Endothelial cell of umbilical vein (primary cell): Measurements from ENCODE around the gene CHRM4. TPM values are rescaled to one million over a fixed set of nuclear protein-coding genes. Genes with fewer than 3 reads are reported as not detected.
A peak's percentile ranks its signal among the peaks of the same experiment; 100 is the strongest.

Source experiments
- BruUV-seq: library from RNA; stranded (reverse); fragments of 400-500 nt; replicated peaks from 2 replicates; lab custom pipeline; 2021; lab: Mats Ljungman, UMichigan
- CTCF ChIA-PET: fragments of 300-600, 350-600 bp; sonication (Branson Sonifier 250); formaldehyde crosslinking; loops from one replicate; lab custom pipeline; 2021; ENCODE audit warnings: antibody characterized with exemption, inconsistent platforms; lab: Charles Lee
- POLR2A ChIA-PET: fragments of 300-600, 350-600 bp; sonication (Branson Sonifier 250); formaldehyde crosslinking; loops from one replicate; lab custom pipeline; 2021; ENCODE audit warnings: antibody characterized with exemption, inconsistent platforms; lab: Charles Lee
- DNase-seq: peaks from one replicate; pipeline ENCODE4 v3.0.0-alpha.2; 2011; ENCODE audit warnings: low read depth, low spot score
- FAIRE-seq: peaks from 2 replicates; lab custom pipeline; 2011; peaks lifted over from hg19 to GRCh38; lab: Jason Lieb, UNC
- H2AFZ ChIP-seq: 2 replicates; pipeline ENCODE4 v1.6.0; 2012; ENCODE audit warnings: low read depth, low read length, control low read depth, inconsistent platforms
- H3K27ac ChIP-seq: 2 replicates; pipeline ENCODE4 v1.5.1; 2011; ENCODE audit warnings: low read depth, mild to moderate bottlenecking, control low read depth, low read length, moderate library complexity; ENCODE audit not compliant: insufficient read depth
- H3K27me3 ChIP-seq, 2 experiments: 2 replicates each; pipeline versions ENCODE4 v1.6.0 to v1.6.1; 2011; ENCODE audit warnings: low read length in 2 of 2, mixed read lengths in 1 of 2; ENCODE audit not compliant: control insufficient read depth in 2 of 2, insufficient read depth in 2 of 2
- H3K36me3 ChIP-seq, 2 experiments: 2 replicates in 1 of 2; 3 replicates in 1 of 2; pipeline ENCODE4 v1.5.1; 2011; ENCODE audit warnings: low read length in 2 of 2, mild to moderate bottlenecking in 1 of 2, moderate library complexity in 1 of 2; ENCODE audit not compliant: control insufficient read depth in 2 of 2, insufficient read depth in 2 of 2; ENCODE audit errors: extremely low read depth in 1 of 2
- H3K4me1 ChIP-seq: 3 replicates; pipeline ENCODE4 v1.5.1; 2011; ENCODE audit warnings: mild to moderate bottlenecking, low read length; ENCODE audit not compliant: control insufficient read depth, insufficient read depth; ENCODE audit errors: extremely low read depth
- H3K4me2 ChIP-seq: 2 replicates; pipeline ENCODE4 v1.6.1; 2011; ENCODE audit warnings: low read length, control low read depth, mixed read lengths; ENCODE audit not compliant: insufficient read depth
- H3K4me3 ChIP-seq, 3 experiments: fragments of 200-600 bp in 1 of 3; sonication (generic), shearing (Covaris generic) in 1 of 3; replicated peaks in 1 of 3; 2 replicates each; pipeline ENCODE4 v1.5.1; 2011 to 2016; ENCODE audit warnings: control low read depth in 3 of 3, low read length in 3 of 3, mild to moderate bottlenecking in 2 of 3, inconsistent platforms in 1 of 3, low read depth in 1 of 3, moderate library complexity in 1 of 3; ENCODE audit not compliant: insufficient read depth in 1 of 3
- H3K79me2 ChIP-seq: 2 replicates; pipeline ENCODE4 v1.6.0; 2012; ENCODE audit warnings: low read length, inconsistent platforms; ENCODE audit not compliant: control insufficient read depth, insufficient read depth
- H3K9ac ChIP-seq: replicated peaks from 2 replicates; pipeline ENCODE3; 2011; ENCODE audit warnings: low read length, control low read depth; ENCODE audit not compliant: insufficient read depth; ENCODE audit errors: extremely low read depth
- H3K9me1 ChIP-seq: replicated peaks from 3 replicates; pipeline ENCODE4 v1.6.0; 2011; ENCODE audit warnings: mild to moderate bottlenecking, low read length; ENCODE audit not compliant: control insufficient read depth, insufficient read depth; ENCODE audit errors: extremely low read depth
- H3K9me3 ChIP-seq: replicated peaks from 2 replicates; pipeline ENCODE4 v1.5.1; 2012; ENCODE audit warnings: low read length, inconsistent platforms; ENCODE audit not compliant: control insufficient read depth, insufficient read depth
- H4K20me1 ChIP-seq: replicated peaks from 2 replicates; pipeline ENCODE3; 2011; ENCODE audit warnings: mild to moderate bottlenecking, low read length; ENCODE audit not compliant: control insufficient read depth, insufficient read depth; ENCODE audit errors: extremely low read depth
- CTCF ChIP-seq, 2 donors: IDR thresholded peaks; 1 replicate in 1 of 2; 2 replicates in 1 of 2; pipeline ENCODE4 v1.5.1; 2011; ENCODE audit warnings: low read length in 2 of 2, mild to moderate bottlenecking in 2 of 2, moderate library complexity in 2 of 2, control low read depth in 1 of 2, inconsistent platforms in 1 of 2, low read depth in 1 of 2; ENCODE audit not compliant: insufficient read depth in 1 of 2; ENCODE audit errors: extremely low read depth in 1 of 2
- EZH2 ChIP-seq: IDR thresholded peaks from 2 replicates; pipeline ENCODE4 v1.6.1; 2012; ENCODE audit warnings: borderline replicate concordance, low read depth, mild to moderate bottlenecking, moderate library complexity, low read length, inconsistent platforms; ENCODE audit not compliant: severe bottlenecking
- FOS ChIP-seq: IDR thresholded peaks from 2 replicates; pipeline ENCODE4 v1.6.1; 2011; ENCODE audit warnings: mild to moderate bottlenecking, low read length, moderate library complexity, borderline replicate concordance; ENCODE audit not compliant: insufficient read depth
- GATA2 ChIP-seq: IDR thresholded peaks from 2 replicates; pipeline ENCODE4 v1.7.0; 2011; ENCODE audit warnings: low read depth, mild to moderate bottlenecking, moderate library complexity, mixed read lengths, low read length; ENCODE audit not compliant: insufficient read length, insufficient read depth
- JUN ChIP-seq: IDR thresholded peaks from 2 replicates; pipeline ENCODE4 v1.6.1; 2011; ENCODE audit warnings: borderline replicate concordance, low read depth; ENCODE audit not compliant: insufficient read length, insufficient read depth
- MAX ChIP-seq: IDR thresholded peaks from 2 replicates; pipeline ENCODE4 v1.6.1; 2011; ENCODE audit not compliant: insufficient read depth, insufficient read length
- MYC ChIP-seq: IDR thresholded peaks from one replicate; pipeline ENCODE4 v1.6.1; 2011; ENCODE audit warnings: mild to moderate bottlenecking, low read depth, low read length
- POLR2A ChIP-seq: IDR thresholded peaks from 2 replicates; pipeline ENCODE4 v1.6.1; 2012; ENCODE audit warnings: low read depth, mild to moderate bottlenecking, control low read depth, low read length
- POLR2AphosphoS5 ChIP-seq: IDR thresholded peaks from 2 replicates; pipeline ENCODE4 v1.6.1; 2012; ENCODE audit warnings: low read depth, mild to moderate bottlenecking, control low read depth, low read length, moderate library complexity; ENCODE audit not compliant: insufficient read depth
- dilution Hi-C: fragments of 300-500 bp; cut with MboI; formaldehyde crosslinking; loops from one replicate; pipeline ENCODE4 v1.15.0; 2019; ENCODE audit warnings: low sequenced_read_pairs; ENCODE audit not compliant: extremely low pct_ligation_motif_present
- intact Hi-C: fragments of 100-400 bp; cut with micrococcal nuclease; formaldehyde crosslinking; loops from one replicate; pipeline ENCODE4 v1.10.0; 2022
- polyA plus RNA-seq, 4 experiments: library from polyadenylated mRNA; depleted of rRNA in 3 of 4; stranded (reverse) in 3 of 4; unstranded in 1 of 4; fragments of >200 nt; gene quantifications; 2 replicates each; pipeline versions ENCODE4 v1.2.1 to v1.2.3, GENCODE V29; 2011 to 2012; ENCODE audit warnings: missing spikeins in 1 of 4
- total RNA-seq: library from RNA; stranded (reverse); gene quantifications from 2 replicates; pipeline ENCODE4 v1.2.3, GENCODE V29; 2021

CHRM4 gene
- total and polyA plus RNA-seq, 2 donors (not counting 3 experiments of a cell fraction or from before 2014, with no cell fraction given): 0.04 to 0.22 TPM

GRCh38 chr11:46387919-46388618, 3.5 kb downstream of the CHRM4 start:
- H3K9me3 ChIP-seq: no peaks in the 10 kb centered on the region
- H3K27ac ChIP-seq: no peak overlapping the region
- TF ChIP-seq EZH2 (peak; percentile 9), MYC (no peak)
- FAIRE-seq (no peak), DNase-seq (no peak)
- ChIA-PET CTCF (interaction anchor here (0.8 to 7.2 kb wide), 22 partner anchors 10 to 230 kb away, joined by 3 to 99 read pairs (median 4); partner anchors contain the start of genes ATG13 and DGKZ), POLR2A (no interaction called here)
- H3K9ac ChIP-seq: no peak overlapping the region
- no peak overlapping the region for H3K4me2 ChIP-seq
- H3K27me3 ChIP-seq: peaks cover 23 to 35% of the 10 kb centered on the region in 2 experiments
- no peaks in the 10 kb centered on the region for H3K9me1 ChIP-seq
- no TSS peak for BruUV-seq
- dilution Hi-C loops (no loop called here), intact Hi-C loops (loop anchor here (2.0 kb wide), 2 partner anchors 229 to 313 kb away; partner anchors contain the start of genes ARHGAP1, ATG13, HARBI1 and ZNF408)
- peaks cover 3% of the 10 kb centered on the region for H3K4me1 ChIP-seq
- H3K36me3 ChIP-seq: no peaks in the 10 kb centered on the region
- no peaks in the 10 kb centered on the region for H4K20me1 ChIP-seq
- H3K79me2 ChIP-seq: no peaks in the 10 kb centered on the region
- H3K4me3 ChIP-seq: no peak overlapping the region
- H2AFZ ChIP-seq: no peak overlapping the region

GRCh38 chr11:46387456-46387855, 4.1 kb downstream of the CHRM4 start:
- no peaks in the 10 kb centered on the region for H3K36me3 ChIP-seq
- no peak overlapping the region for H3K4me3 ChIP-seq
- peaks cover 9% of the 10 kb centered on the region for H3K4me1 ChIP-seq
- H3K27ac ChIP-seq: no peak overlapping the region
- H3K79me2 ChIP-seq: no peaks in the 10 kb centered on the region
- no peak for FAIRE-seq
- no peak overlapping the region for H2AFZ ChIP-seq
- no peaks in the 10 kb centered on the region for H4K20me1 ChIP-seq
- H3K9me1 ChIP-seq: no peaks in the 10 kb centered on the region
- no peak overlapping the region for H3K4me2 ChIP-seq
- TF ChIP-seq POLR2A (no peak), JUN (no peak), CTCF (IDR thresholded peaks at IDR 0.05; ENCODE audit: extremely low read depth in 1 of 2, insufficient read depth in 1 of 2, low read depth in 1 of 2, low read length in 2 of 2) (no peak), EZH2 (no peak), FOS (no peak), MYC (no peak), MAX (no peak), POLR2AphosphoS5 (no peak), GATA2 (no peak)
- dilution Hi-C loops (no loop called here), intact Hi-C loops (no loop called here)
- POLR2A ChIA-PET: no interaction called here
- CTCF ChIA-PET: interaction anchor here (0.9 to 7.2 kb wide), 7 partner anchors 11 to 151 kb away, joined by 3 to 99 read pairs (median 6); partner anchors contain the start of gene DGKZ
- no peak for DNase-seq
- no peak overlapping the region for H3K9ac ChIP-seq
- H3K27me3 ChIP-seq: peaks cover 23 to 33% of the 10 kb centered on the region in 2 experiments
- no TSS peak for BruUV-seq
- H3K9me3 ChIP-seq: no peaks in the 10 kb centered on the region
